ENCODE measurements around the gene GIMAP5. TPM values are rescaled to one million over a fixed set of nuclear protein-coding genes. Genes with fewer than 3 reads are reported as not detected.

GIMAP5 gene
- total and polyA plus RNA-seq, 2 of the 13 experiments (the other 11 are each of a cell fraction or from before 2014, with no cell fraction given) = not detected

DNA sequence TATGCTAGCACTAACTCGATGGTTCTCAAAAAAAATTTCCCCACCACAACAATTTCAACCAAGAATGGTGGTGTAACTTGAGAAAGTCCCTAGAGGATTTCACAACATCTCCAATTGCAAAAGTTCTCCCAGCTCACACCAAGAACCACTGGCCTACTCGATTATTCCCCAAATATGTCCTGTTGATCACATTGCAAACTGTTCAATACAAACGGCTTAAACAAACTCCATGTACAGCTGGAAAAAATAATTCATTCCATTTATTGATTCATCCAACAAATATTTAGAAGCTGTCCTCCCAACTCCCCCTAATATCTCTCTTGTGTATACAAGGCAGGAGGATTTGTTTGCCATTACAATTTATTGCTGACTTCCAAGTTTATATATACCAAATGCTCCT, 43.9 kb downstream of the GIMAP5 start:
- H4K20me1 ChIP-seq (ENCODE audit: insufficient read depth, low read length) = no peaks in the 10 kb centered on the region
- DNase-seq (ENCODE audit: low spot score) (no peak), ATAC-seq (no peak), FAIRE-seq (no peak)
- TF ChIP-seq ZNF577 (CRISPR knock-in tag; IDR thresholded peaks at IDR 0.05; ENCODE audit: borderline replicate concordance, low read depth) (no peak), CEBPB (IDR thresholded peaks at IDR 0.05; ENCODE audit: borderline replicate concordance, low read depth, low read length) (peak; percentile 67; the same call in 1 of the 2 replicates)
- no peak overlapping the region for H2AFZ ChIP-seq (ENCODE audit: low read length)
- ChIA-PET POLR2A (no interaction called here), CTCF (ENCODE audit: low intra/inter-chr PET ratio, low total read pairs) (interaction anchor here (3.4 kb wide), 1 partner anchor 96 kb away, joined by 24 read pairs; no protein-coding TSS in a partner anchor)
- H3K27ac ChIP-seq (ENCODE audit: extremely low read length, insufficient read depth, low read length) = no peak overlapping the region
- intact Hi-C loops (cut with micrococcal nuclease; ENCODE audit: unreplicated experiment) = loop anchor here (5.0 kb wide), 1 partner anchor 81 kb away; no protein-coding TSS in a partner anchor
- WGBS (ENCODE audit: low lambda C conversion rate) = 9% methylated on average over 3 of the region's 3 CpGs
- no peaks in the 10 kb centered on the region for H3K9me3 ChIP-seq (ENCODE audit: low read length)
- no peak overlapping the region for H3K9ac ChIP-seq (ENCODE audit: insufficient read depth, low read depth, low read length)
- BruUV-seq (replicated peaks) = no TSS peak
- H3K36me3 ChIP-seq (replicated peaks in 1 of 2; ENCODE audit: control insufficient read depth in 1 of 2, insufficient read depth in 2 of 2, low read length in 2 of 2) = no peaks in the 10 kb centered on the region
- H3K27me3 ChIP-seq (ENCODE audit: control insufficient read depth in 1 of 2, insufficient read depth in 2 of 2, low read length in 2 of 2) = peaks cover 0 to 9% of the 10 kb centered on the region in 2 experiments; a peak in 2 of 5 replicates
- H3K4me1 ChIP-seq (ENCODE audit: insufficient read depth, low read length) = peaks cover 39% of the 10 kb centered on the region
- in situ Hi-C loops (cut with HindIII; ENCODE audit: extremely low pct_ligation_motif_present, low pct_unique_long_range_greater_than_20kb) = no loop called here
- no peaks in the 10 kb centered on the region for H3K79me2 ChIP-seq (ENCODE audit: insufficient read depth, low read length)
- H3K4me2 ChIP-seq (ENCODE audit: low read depth, low read length) = no peak overlapping the region
- no peak overlapping the region for H3K4me3 ChIP-seq (replicated peaks in 1 of 3; ENCODE audit: insufficient read depth in 1 of 3, low read depth in 2 of 3, low read length in 3 of 3)

DNA sequence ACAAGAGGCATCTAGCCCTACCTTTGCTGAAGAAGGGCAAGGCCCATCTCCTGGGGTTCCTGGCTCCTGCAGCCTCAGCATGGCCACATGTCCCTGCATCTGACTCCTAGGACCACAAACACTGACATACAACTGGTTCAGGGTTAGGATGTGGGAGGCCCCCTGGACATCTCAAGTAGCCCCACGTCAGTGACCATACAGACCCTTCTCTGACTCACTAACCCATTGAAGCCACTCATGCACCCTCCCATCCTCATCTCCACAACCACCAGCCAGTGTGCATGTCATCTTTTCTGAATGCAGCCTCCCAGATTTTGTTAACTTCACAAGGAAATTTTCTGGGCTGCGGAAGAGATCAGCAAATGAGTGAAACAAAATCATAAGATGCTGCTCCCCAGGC, 44.7 kb downstream of the GIMAP5 start:
- Histone ChIP-seq H3K79me2 (ENCODE audit: insufficient read depth, low read length) (no peaks in the 10 kb centered on the region), H3K27ac (ENCODE audit: extremely low read length, insufficient read depth, low read length) (no peak overlapping the region), H3K9ac (ENCODE audit: insufficient read depth, low read depth, low read length) (no peak overlapping the region), H3K9me3 (ENCODE audit: low read length) (no peaks in the 10 kb centered on the region), H3K4me2 (ENCODE audit: low read depth, low read length) (no peak overlapping the region), H3K36me3 (replicated peaks in 1 of 2; ENCODE audit: control insufficient read depth in 1 of 2, insufficient read depth in 2 of 2, low read length in 2 of 2) (no peaks in the 10 kb centered on the region), H3K4me1 (ENCODE audit: insufficient read depth, low read length) (peaks cover 38% of the 10 kb centered on the region), H3K4me3 (replicated peaks in 1 of 3; ENCODE audit: insufficient read depth in 1 of 3, low read depth in 2 of 3, low read length in 3 of 3) (no peak overlapping the region), H3K27me3 (ENCODE audit: control insufficient read depth in 1 of 2, insufficient read depth in 2 of 2, low read length in 2 of 2) (peaks cover 0 to 9% of the 10 kb centered on the region in 2 experiments; a peak in 2 of 5 replicates), H4K20me1 (ENCODE audit: insufficient read depth, low read length) (no peaks in the 10 kb centered on the region), H2AFZ (ENCODE audit: low read length) (no peak overlapping the region)
- CTCF ChIA-PET (ENCODE audit: low intra/inter-chr PET ratio, low total read pairs) = no interaction called here
- no peak for ATAC-seq
- POLR2A ChIA-PET = no interaction called here
- DNase-seq (ENCODE audit: low spot score) = no peak
- BruUV-seq (replicated peaks) = no TSS peak
- in situ Hi-C loops (cut with HindIII; ENCODE audit: extremely low pct_ligation_motif_present, low pct_unique_long_range_greater_than_20kb) = no loop called here
- TF ChIP-seq, protein P1, sequence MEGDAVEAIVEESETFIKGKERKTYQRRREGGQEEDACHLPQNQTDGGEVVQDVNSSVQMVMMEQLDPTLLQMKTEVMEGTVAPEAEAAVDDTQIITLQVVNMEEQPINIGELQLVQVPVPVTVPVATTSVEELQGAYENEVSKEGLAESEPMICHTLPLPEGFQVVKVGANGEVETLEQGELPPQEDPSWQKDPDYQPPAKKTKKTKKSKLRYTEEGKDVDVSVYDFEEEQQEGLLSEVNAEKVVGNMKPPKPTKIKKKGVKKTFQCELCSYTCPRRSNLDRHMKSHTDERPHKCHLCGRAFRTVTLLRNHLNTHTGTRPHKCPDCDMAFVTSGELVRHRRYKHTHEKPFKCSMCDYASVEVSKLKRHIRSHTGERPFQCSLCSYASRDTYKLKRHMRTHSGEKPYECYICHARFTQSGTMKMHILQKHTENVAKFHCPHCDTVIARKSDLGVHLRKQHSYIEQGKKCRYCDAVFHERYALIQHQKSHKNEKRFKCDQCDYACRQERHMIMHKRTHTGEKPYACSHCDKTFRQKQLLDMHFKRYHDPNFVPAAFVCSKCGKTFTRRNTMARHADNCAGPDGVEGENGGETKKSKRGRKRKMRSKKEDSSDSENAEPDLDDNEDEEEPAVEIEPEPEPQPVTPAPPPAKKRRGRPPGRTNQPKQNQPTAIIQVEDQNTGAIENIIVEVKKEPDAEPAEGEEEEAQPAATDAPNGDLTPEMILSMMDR (CRISPR knock-in tag; IDR thresholded peaks at IDR 0.05) = no peak
- no peak for TF ChIP-seq HNF4G (IDR thresholded peaks at IDR 0.05; ENCODE audit: borderline replicate concordance, low read depth, low read length)
- TF ChIP-seq HNF4G (CRISPR knock-in tag; IDR thresholded peaks at IDR 0.05; ENCODE audit: borderline replicate concordance, low read depth) = no peak
- TF ChIP-seq, protein P2, sequence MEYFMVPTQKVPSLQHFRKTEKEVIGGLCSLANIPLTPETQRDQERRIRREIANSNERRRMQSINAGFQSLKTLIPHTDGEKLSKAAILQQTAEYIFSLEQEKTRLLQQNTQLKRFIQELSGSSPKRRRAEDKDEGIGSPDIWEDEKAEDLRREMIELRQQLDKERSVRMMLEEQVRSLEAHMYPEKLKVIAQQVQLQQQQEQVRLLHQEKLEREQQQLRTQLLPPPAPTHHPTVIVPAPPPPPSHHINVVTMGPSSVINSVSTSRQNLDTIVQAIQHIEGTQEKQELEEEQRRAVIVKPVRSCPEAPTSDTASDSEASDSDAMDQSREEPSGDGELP (IDR thresholded peaks at IDR 0.05; ENCODE audit: borderline replicate concordance, low read depth) = no peak
- no peak for TF ChIP-seq ZNF724P (CRISPR knock-in tag; IDR thresholded peaks at IDR 0.05; ENCODE audit: borderline replicate concordance)
- TF ChIP-seq CHD4 (IDR thresholded peaks at IDR 0.05; ENCODE audit: borderline replicate concordance, low read length) = no peak
- no peak for TF ChIP-seq YY1 (IDR thresholded peaks at IDR 0.05; ENCODE audit: insufficient read depth, insufficient replicate concordance, low read depth, low read length)
- intact Hi-C loops (cut with micrococcal nuclease; ENCODE audit: unreplicated experiment) = loop anchor here (5.0 kb wide), 1 partner anchor 80 kb away; no protein-coding TSS in a partner anchor
- FAIRE-seq = no peak
- 80% methylated on average over 2 of the region's 2 CpGs for WGBS (ENCODE audit: low lambda C conversion rate)
